H1 (cell line): ENCODE results near the gene NAXE. TPM values are rescaled to one million over a fixed set of nuclear protein-coding genes. Genes with fewer than 3 reads are reported as not detected.

Experiments used
- CTCF ChIA-PET: fragments of 300-600 bp; sonication (Branson Sonifier 250); formaldehyde crosslinking; loops from one replicate; lab custom pipeline; 2021; ENCODE audit not compliant: partially characterized antibody; lab: Charles Lee
- POLR2A ChIA-PET: fragments of 300-600 bp; sonication (Branson Sonifier 250); formaldehyde crosslinking; loops from one replicate; lab custom pipeline; 2021; ENCODE audit warnings: inconsistent platforms; ENCODE audit not compliant: partially characterized antibody; lab: Charles Lee
- DNase-seq, 2 experiments: peaks; one replicate each; pipeline versions ENCODE4 v3.0.0 to v3.0.0-alpha.2; 2010 to 2022; ENCODE audit warnings: low spot score in 2 of 2, low read depth in 1 of 2, mixed read lengths in 1 of 2
- FAIRE-seq: peaks from 2 replicates; lab custom pipeline; 2011; peaks lifted over from hg19 to GRCh38; lab: Jason Lieb, UNC
- H2AFZ ChIP-seq: 2 replicates; pipeline ENCODE4 v1.8.1; 2012; ENCODE audit warnings: low read length, inconsistent platforms
- H2AK5ac ChIP-seq: 2 replicates; pipeline ENCODE4 v1.6.1; 2013; ENCODE audit warnings: low read depth, low read length
- H2BK120ac ChIP-seq: replicated peaks from 2 replicates; pipeline ENCODE3; 2013; ENCODE audit warnings: low read depth, low read length, inconsistent platforms
- H2BK12ac ChIP-seq: 2 replicates; pipeline ENCODE4 v1.6.1; 2013; ENCODE audit warnings: low read depth, low read length
- H2BK15ac ChIP-seq: 2 replicates; pipeline ENCODE4 v1.6.1; 2013; ENCODE audit warnings: low read length
- H2BK20ac ChIP-seq: 2 replicates; pipeline ENCODE4 v1.6.1; 2013; ENCODE audit warnings: low read length
- H2BK5ac ChIP-seq: 2 replicates; pipeline ENCODE4 v1.6.1; 2013; ENCODE audit warnings: low read depth, low read length
- H3K14ac ChIP-seq: 2 replicates; pipeline ENCODE4 v1.6.1; 2013; ENCODE audit warnings: inconsistent platforms; ENCODE audit not compliant: insufficient read length
- H3K18ac ChIP-seq: 2 replicates; pipeline ENCODE4 v1.6.1; 2013; ENCODE audit warnings: low read length; ENCODE audit errors: extremely low read depth
- H3K23ac ChIP-seq: 2 replicates; pipeline ENCODE4 v1.6.1; 2013; ENCODE audit warnings: inconsistent platforms; ENCODE audit not compliant: insufficient read length
- H3K23me2 ChIP-seq: 2 replicates; pipeline ENCODE4 v1.6.1; 2013; ENCODE audit warnings: low read depth, low read length
- H3K27ac ChIP-seq: 2 replicates; pipeline ENCODE4 v1.6.1; 2011; ENCODE audit warnings: low read depth, low read length, inconsistent platforms
- H3K27me3 ChIP-seq, 4 experiments: replicated peaks in 1 of 4; 1 replicate in 1 of 4; 2 replicates in 3 of 4; pipeline versions ENCODE4 v1.6.1 to v1.8.1; 2011 to 2013; ENCODE audit warnings: low read length in 3 of 4, mild to moderate bottlenecking in 3 of 4, inconsistent platforms in 2 of 4, mixed read lengths in 2 of 4, moderate library complexity in 1 of 4; ENCODE audit not compliant: control insufficient read depth in 3 of 4, insufficient read depth in 3 of 4; ENCODE audit errors: extremely low read depth in 1 of 4
- H3K36me3 ChIP-seq, 4 experiments: 2 replicates each; pipeline versions ENCODE4 v1.6.1 to v1.8.1; 2011 to 2013; ENCODE audit warnings: mild to moderate bottlenecking in 4 of 4, low read length in 3 of 4, moderate library complexity in 2 of 4, control low read depth in 1 of 4, inconsistent platforms in 1 of 4; ENCODE audit not compliant: insufficient read depth in 4 of 4, control insufficient read depth in 2 of 4
- H3K4ac ChIP-seq: replicated peaks from 2 replicates; pipeline ENCODE3; 2013; ENCODE audit warnings: low read length, low read depth, mixed read lengths, inconsistent platforms; ENCODE audit not compliant: insufficient read length
- H3K4me1 ChIP-seq, 4 experiments: replicated peaks in 1 of 4; 1 replicate in 1 of 4; 2 replicates in 3 of 4; pipeline versions ENCODE4 v1.6.1 to v1.8.1; 2011 to 2013; ENCODE audit warnings: low read length in 3 of 4, inconsistent platforms in 2 of 4, mixed read lengths in 1 of 4; ENCODE audit not compliant: insufficient read depth in 4 of 4, control insufficient read depth in 3 of 4
- H3K4me2 ChIP-seq, 2 experiments: 2 replicates each; pipeline versions ENCODE4 v1.6.1 to v1.8.1; 2011 to 2013; ENCODE audit warnings: low read depth in 2 of 2, low read length in 2 of 2, control low read depth in 1 of 2, inconsistent platforms in 1 of 2, mild to moderate bottlenecking in 1 of 2; ENCODE audit not compliant: insufficient read depth in 1 of 2
- H3K4me3 ChIP-seq, 4 experiments: fragments of 200-600, 300-600 bp in 1 of 4; sonication (generic), shearing (Covaris generic), sonication (Bioruptor Twin) in 1 of 4; 2 replicates each; pipeline versions ENCODE4 v1.5.1 to v1.8.1; 2011 to 2016; ENCODE audit warnings: low read length in 4 of 4, low read depth in 3 of 4, control low read depth in 2 of 4, inconsistent platforms in 2 of 4, mild to moderate bottlenecking in 2 of 4, mixed read lengths in 1 of 4, moderate library complexity in 1 of 4; ENCODE audit not compliant: insufficient read depth in 2 of 4; ENCODE audit errors: extremely low read depth in 1 of 4
- H3K56ac ChIP-seq: replicated peaks from 2 replicates; pipeline ENCODE3; 2013; ENCODE audit warnings: low read depth, mild to moderate bottlenecking, mixed read lengths, low read length, inconsistent platforms; ENCODE audit not compliant: insufficient read length
- H3K79me1 ChIP-seq: 2 replicates; pipeline ENCODE4 v1.6.1; 2013; ENCODE audit warnings: low read depth, low read length, control low read depth
- H3K79me2 ChIP-seq, 2 experiments: 2 replicates each; pipeline versions ENCODE4 v1.6.1 to v1.8.1; 2012 to 2013; ENCODE audit warnings: low read length in 2 of 2, mild to moderate bottlenecking in 2 of 2, inconsistent platforms in 1 of 2; ENCODE audit not compliant: insufficient read depth in 2 of 2, control insufficient read depth in 1 of 2
- H3K9ac ChIP-seq, 4 experiments: replicated peaks in 1 of 4; 1 replicate in 1 of 4; 2 replicates in 3 of 4; pipeline versions ENCODE4 v1.6.1 to v1.8.1; 2011 to 2013; ENCODE audit warnings: low read depth in 3 of 4, low read length in 3 of 4, control low read depth in 2 of 4, mild to moderate bottlenecking in 2 of 4, moderate library complexity in 2 of 4, inconsistent platforms in 1 of 4; ENCODE audit errors: extremely low read depth in 1 of 4
- H3K9me3 ChIP-seq, 2 experiments: 2 replicates each; pipeline versions ENCODE4 v1.6.1 to v1.8.1; 2012 to 2013; ENCODE audit warnings: mild to moderate bottlenecking in 2 of 2, moderate library complexity in 2 of 2, control low read depth in 1 of 2, inconsistent platforms in 1 of 2, low read depth in 1 of 2, low read length in 1 of 2, mixed read lengths in 1 of 2; ENCODE audit not compliant: insufficient read depth in 2 of 2
- H4K20me1 ChIP-seq, 2 experiments: replicated peaks in 1 of 2; 2 replicates each; pipeline versions ENCODE3 to v1.8.1; 2011 to 2013; ENCODE audit warnings: inconsistent platforms in 2 of 2, low read length in 2 of 2, mild to moderate bottlenecking in 1 of 2; ENCODE audit not compliant: insufficient read depth in 2 of 2, control insufficient read depth in 1 of 2
- H4K5ac ChIP-seq: 2 replicates; pipeline ENCODE4 v1.6.1; 2013; ENCODE audit warnings: low read length, low read depth, mixed read lengths, inconsistent platforms; ENCODE audit not compliant: insufficient read length
- H4K8ac ChIP-seq: 2 replicates; pipeline ENCODE4 v1.8.0; 2013; ENCODE audit warnings: mild to moderate bottlenecking, moderate library complexity, low read length, inconsistent platforms; ENCODE audit not compliant: insufficient read depth; ENCODE audit errors: extremely low read depth
- H4K91ac ChIP-seq: replicated peaks from 2 replicates; pipeline ENCODE3; 2013; ENCODE audit warnings: low read length, mixed read lengths, inconsistent platforms; ENCODE audit not compliant: insufficient read length
- BCL11A ChIP-seq, 2 experiments: IDR thresholded peaks; one replicate each; pipeline ENCODE4 v1.6.1; 2011; ENCODE audit warnings: low read depth in 2 of 2, low read length in 2 of 2, mild to moderate bottlenecking in 2 of 2
- CHD2 ChIP-seq: IDR thresholded peaks from 2 replicates; pipeline ENCODE4 v1.6.1; 2012; ENCODE audit warnings: low read length, improper control_type of control experiment
- GTF2F1 ChIP-seq: IDR thresholded peaks from 2 replicates; pipeline ENCODE4 v1.6.1; 2012; ENCODE audit warnings: low read depth, low read length, improper control_type of control experiment, borderline replicate concordance
- JUN ChIP-seq: IDR thresholded peaks from 2 replicates; pipeline ENCODE4 v1.6.1; 2011; ENCODE audit warnings: low read depth, mild to moderate bottlenecking, improper control_type of control experiment, low read length
- NANOG ChIP-seq: IDR thresholded peaks from 2 replicates; pipeline ENCODE4 v1.6.1; 2011; ENCODE audit warnings: low read length, low read depth, mild to moderate bottlenecking, inconsistent platforms; ENCODE audit not compliant: insufficient read depth, poor library complexity, severe bottlenecking
- RXRA ChIP-seq: IDR thresholded peaks from 2 replicates; pipeline ENCODE4 v1.6.1; 2011; ENCODE audit warnings: low read depth, mild to moderate bottlenecking, low read length, moderate library complexity; ENCODE audit not compliant: insufficient read depth
- SIN3A ChIP-seq, 2 experiments: IDR thresholded peaks in 1 of 2; conservative IDR thresholded peaks in 1 of 2; 2 replicates each; pipeline ENCODE4 v1.6.1; 2011 to 2012; ENCODE audit warnings: low read length in 2 of 2, improper control_type of control experiment in 1 of 2, low read depth in 1 of 2, mild to moderate bottlenecking in 1 of 2
- SIRT6 ChIP-seq: IDR thresholded peaks from one replicate; pipeline ENCODE4 v1.7.1; 2012; ENCODE audit warnings: low read length, inconsistent platforms
- SIX5 ChIP-seq: IDR thresholded peaks from 2 replicates; pipeline ENCODE4 v1.6.1; 2011; ENCODE audit warnings: mild to moderate bottlenecking, low read depth, low read length
- WGBS, 2 experiments: shearing (Covaris generic) in 1 of 2; methylation state at CpG; one replicate each; pipeline versions ENCODE4 v1.1.6 to v1.1.7; 2013 to 2015; ENCODE audit warnings: low lambda C conversion rate in 2 of 2, mixed read lengths in 2 of 2, inconsistent platforms in 1 of 2, low coverage in 1 of 2, missing lambda C conversion rate in 1 of 2; ENCODE audit not compliant: insufficient replicate concordance in 2 of 2, insufficient coverage in 1 of 2, insufficient read length in 1 of 2; ENCODE audit errors: extremely low coverage in 1 of 2, missing lambda C conversion rate in 1 of 2; 5-methylcytosine and 5-hydroxymethylcytosine counted together
- polyA plus RNA-seq, 7 experiments: library from polyadenylated mRNA; depleted of rRNA in 3 of 7; stranded (reverse) in 5 of 7; unstranded in 2 of 7; fragments of >200 nt in 5 of 7; fragments of 200-250 nt in 2 of 7; gene quantifications; 1 replicate in 5 of 7; 2 replicates in 1 of 7; 4 replicates in 1 of 7; pipeline versions ENCODE4 v1.2.1 to v1.2.3, GENCODE V29; 2011 to 2013; ENCODE audit warnings: missing spikeins in 2 of 7, mixed read lengths in 2 of 7
- total RNA-seq: library from RNA; stranded (reverse); fragmentation: NEBNext Ultra II Directional; extraction: Animal tissue kit (Norgen Biotek cat#: 25700); gene quantifications from 2 replicates; pipeline ENCODE4 v1.2.1, GENCODE V29; 2021
- TF ChIP-seq, protein P1 (sequence below): IDR thresholded peaks from 2 replicates; pipeline ENCODE4 v1.6.1; 2012; ENCODE audit warnings: low read length, inconsistent platforms
- TF ChIP-seq, protein P2 (sequence below): IDR thresholded peaks from 2 replicates; pipeline ENCODE4 v1.6.1; 2011; ENCODE audit warnings: low read length, improper control_type of control experiment

NAXE gene
- total and polyA plus RNA-seq, 2 of the 8 experiments (the other 6 are each of a cell fraction or from before 2014, with no cell fraction given), result 73.1 to 74.3 TPM

DNA sequence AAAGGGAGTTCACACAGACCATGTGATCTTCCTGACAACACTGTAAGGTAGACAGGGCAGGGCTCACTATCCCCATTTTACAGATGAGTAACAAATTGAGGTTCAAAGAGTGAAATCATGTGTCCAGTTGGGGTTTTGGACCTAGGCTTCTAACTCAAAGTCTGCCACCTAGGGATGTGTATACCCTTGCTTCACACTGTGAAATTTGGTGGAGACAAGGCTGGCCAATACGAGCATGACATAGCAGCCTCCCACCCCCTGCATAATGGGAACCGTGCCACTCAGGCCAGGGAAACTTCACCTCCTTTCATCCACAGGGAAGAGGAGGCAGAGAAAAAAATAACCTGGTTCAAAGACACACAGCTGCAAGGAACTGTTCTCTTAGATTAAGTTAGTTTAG, 26.1 kb upstream of the NAXE start:
- no peak overlapping the region for H3K27ac ChIP-seq
- POLR2A ChIA-PET, result interaction anchor here (1.0 kb wide), 1 partner anchor 41 kb away, joined by 4 read pairs; no protein-coding TSS in a partner anchor
- no peak for FAIRE-seq
- no peak for TF ChIP-seq GTF2F1
- no peak for TF ChIP-seq NANOG
- TF ChIP-seq SIX5, result no peak
- no peak for TF ChIP-seq SIRT6
- TF ChIP-seq, protein P1, sequence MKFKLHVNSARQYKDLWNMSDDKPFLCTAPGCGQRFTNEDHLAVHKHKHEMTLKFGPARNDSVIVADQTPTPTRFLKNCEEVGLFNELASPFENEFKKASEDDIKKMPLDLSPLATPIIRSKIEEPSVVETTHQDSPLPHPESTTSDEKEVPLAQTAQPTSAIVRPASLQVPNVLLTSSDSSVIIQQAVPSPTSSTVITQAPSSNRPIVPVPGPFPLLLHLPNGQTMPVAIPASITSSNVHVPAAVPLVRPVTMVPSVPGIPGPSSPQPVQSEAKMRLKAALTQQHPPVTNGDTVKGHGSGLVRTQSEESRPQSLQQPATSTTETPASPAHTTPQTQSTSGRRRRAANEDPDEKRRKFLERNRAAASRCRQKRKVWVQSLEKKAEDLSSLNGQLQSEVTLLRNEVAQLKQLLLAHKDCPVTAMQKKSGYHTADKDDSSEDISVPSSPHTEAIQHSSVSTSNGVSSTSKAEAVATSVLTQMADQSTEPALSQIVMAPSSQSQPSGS, result no peak
- TF ChIP-seq BCL11A (IDR thresholded peaks at IDR 0.05; ENCODE audit: low read depth in 2 of 2, low read length in 2 of 2), result no peak
- TF ChIP-seq, protein P2, sequence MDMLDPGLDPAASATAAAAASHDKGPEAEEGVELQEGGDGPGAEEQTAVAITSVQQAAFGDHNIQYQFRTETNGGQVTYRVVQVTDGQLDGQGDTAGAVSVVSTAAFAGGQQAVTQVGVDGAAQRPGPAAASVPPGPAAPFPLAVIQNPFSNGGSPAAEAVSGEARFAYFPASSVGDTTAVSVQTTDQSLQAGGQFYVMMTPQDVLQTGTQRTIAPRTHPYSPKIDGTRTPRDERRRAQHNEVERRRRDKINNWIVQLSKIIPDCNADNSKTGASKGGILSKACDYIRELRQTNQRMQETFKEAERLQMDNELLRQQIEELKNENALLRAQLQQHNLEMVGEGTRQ, result no peak
- TF ChIP-seq SIN3A (conservative IDR thresholded peaks at IDR 0.05 in 1 of 2, IDR thresholded peaks at IDR 0.05 in 1 of 2; ENCODE audit: low read depth in 1 of 2, low read length in 2 of 2), result no peak
- no peak for TF ChIP-seq RXRA
- TF ChIP-seq CHD2, result no peak
- no peak for TF ChIP-seq JUN

More for the DNA sequence above, 26.1 kb upstream of the NAXE start:
- Histone ChIP-seq H3K79me1 (no peaks in the 10 kb centered on the region; the same call in 1 of the 2 replicates), H4K8ac (no peak overlapping the region), H3K14ac (no peak overlapping the region), H3K9ac (no peak overlapping the region), H3K4me3 (no peak overlapping the region), H4K20me1 (no peaks in the 10 kb centered on the region), H3K23me2 (no peaks in the 10 kb centered on the region), H3K4ac (no peak overlapping the region), H3K4me2 (no peak overlapping the region), H2BK5ac (no peak overlapping the region), H3K18ac (no peak overlapping the region), H2BK12ac (no peak overlapping the region), H2AFZ (no peak overlapping the region), H2AK5ac (no peak overlapping the region), H3K4me1 (no peaks in the 10 kb centered on the region), H3K27me3 (no peaks in the 10 kb centered on the region), H3K23ac (no peak overlapping the region), H2BK20ac (no peak overlapping the region), H2BK120ac (no peak overlapping the region), H3K36me3 (peaks cover 9 to 17% (median 12%) of the 10 kb centered on the region in 4 experiments; a peak in 6 of 8 replicates), H3K9me3 (no peaks in the 10 kb centered on the region), H4K5ac (no peak overlapping the region), H3K56ac (no peak overlapping the region), H4K91ac (no peak overlapping the region), H2BK15ac (no peak overlapping the region), H3K79me2 (no peaks in the 10 kb centered on the region)
- 98% methylated on average over 2 of the region's 2 CpGs; no CpG with 5 or more reads in 1 of the 2 experiments for WGBS, 2 experiments
- CTCF ChIA-PET, result interaction anchor here (1.0 kb wide), 1 partner anchor 608 kb away, joined by 3 read pairs; no protein-coding TSS in a partner anchor
- no peak for DNase-seq
